GM18499 (cell line): ENCODE data around the gene CORO2B.
"Not testable (repeated sequence)": the region's sequence is repeated elsewhere in the genome, so short reads cannot be mapped to it uniquely, and the experiment has no call there.

ENCODE experiments used
- ATAC-seq: cut with Tn5 transposase; IDR thresholded peaks from one replicate; pipeline ENCODE4 v1.9.1; 2021; ENCODE audit warnings: moderate number of reproducible peaks; ENCODE audit not compliant: insufficient read depth, unreplicated experiment

CORO2B gene

GRCh38 chr15:68603951-68604350 lies 25.2 kb downstream of the CORO2B start:
- ATAC-seq, result no peak

GRCh38 chr15:68604840-68605478 lies 26.2 kb downstream of the CORO2B start:
- ATAC-seq, result not testable (repeated sequence)

GRCh38 chr15:68606375-68606774 lies 27.6 kb downstream of the CORO2B start:
- ATAC-seq, result no peak

GRCh38 chr15:68608206-68608843 lies 29.5 kb downstream of the CORO2B start:
- no peak for ATAC-seq

GRCh38 chr15:68608844-68609232 lies 30.0 kb downstream of the CORO2B start:
- ATAC-seq, result no peak

- ATAC-seq, result no peak
Observed at GRCh38 chr15:68609629-68610028, 30.8 kb downstream of the CORO2B start.

- ATAC-seq, result no peak
Observed at GRCh38 chr15:68610825-68611224, 32.0 kb downstream of the CORO2B start.

- no peak for ATAC-seq
Observed at GRCh38 chr15:68612503-68612902, 33.7 kb downstream of the CORO2B start.

GRCh38 chr15:68612979-68613740 lies 34.4 kb downstream of the CORO2B start:
- ATAC-seq, result no peak

- ATAC-seq, result no peak
Observed at GRCh38 chr15:68614286-68615035, 35.7 kb downstream of the CORO2B start.

GRCh38 chr15:68615301-68615700 lies 36.5 kb downstream of the CORO2B start:
- ATAC-seq, result no peak

GRCh38 chr15:68615811-68616210 lies 37.0 kb downstream of the CORO2B start:
- no peak for ATAC-seq

- ATAC-seq, result no peak
Observed at GRCh38 chr15:68616397-68616796, 37.6 kb downstream of the CORO2B start.

- ATAC-seq, result no peak
Observed at GRCh38 chr15:68617001-68617400, 38.2 kb downstream of the CORO2B start.

GRCh38 chr15:68617777-68618176 lies 39.0 kb downstream of the CORO2B start:
- ATAC-seq, result no peak

- ATAC-seq, result no peak
Observed at GRCh38 chr15:68618394-68618793, 39.6 kb downstream of the CORO2B start.

GRCh38 chr15:68618908-68619698 lies 40.3 kb downstream of the CORO2B start:
- ATAC-seq, result no peak

- ATAC-seq, result no peak
Observed at GRCh38 chr15:68620721-68621527, 42.1 kb downstream of the CORO2B start.

GRCh38 chr15:68621535-68621934 lies 42.7 kb downstream of the CORO2B start:
- no peak for ATAC-seq
